Cardiac septum (tissue), 1 donor: ENCODE measurements around the gene PRDM8. TPM values are rescaled to one million over a fixed set of nuclear protein-coding genes. Genes with fewer than 3 reads are reported as not detected.

Experiments
- DNase-seq: peaks from one replicate; pipeline ENCODE4 v3.0.0-alpha.2; 2020; ENCODE audit warnings: low spot score
- intact Hi-C: fragments of 100-400 bp; cut with DNase I; formaldehyde crosslinking; loops from one replicate; pipeline ENCODE4 v1.14.0; 2022
- total RNA-seq: library from RNA; stranded (reverse); fragmentation: NEBNext Ultra II Directional; extraction: Animal tissue kit (Norgen Biotek cat#: 25700); gene quantifications from one replicate; pipeline ENCODE4 v1.2.1, GENCODE V29; 2021
- donor health status: DM: no; HTN: no; CAD: no.

Gene PRDM8
- total RNA-seq, 1 donor from 2014 or later = 1.6 TPM

- no peak for DNase-seq
- intact Hi-C loops = no loop called here
Observed at GRCh38 chr4:80182237-80182866, 15.0 kb upstream of the PRDM8 start.

GRCh38 chr4:80183250-80184052, 13.9 kb upstream of the PRDM8 start:
- intact Hi-C loops = loop anchor here (2.0 kb wide), 2 partner anchors 19 to 111 kb away; partner anchors contain the start of gene ANTXR2
- no peak for DNase-seq

DNA sequence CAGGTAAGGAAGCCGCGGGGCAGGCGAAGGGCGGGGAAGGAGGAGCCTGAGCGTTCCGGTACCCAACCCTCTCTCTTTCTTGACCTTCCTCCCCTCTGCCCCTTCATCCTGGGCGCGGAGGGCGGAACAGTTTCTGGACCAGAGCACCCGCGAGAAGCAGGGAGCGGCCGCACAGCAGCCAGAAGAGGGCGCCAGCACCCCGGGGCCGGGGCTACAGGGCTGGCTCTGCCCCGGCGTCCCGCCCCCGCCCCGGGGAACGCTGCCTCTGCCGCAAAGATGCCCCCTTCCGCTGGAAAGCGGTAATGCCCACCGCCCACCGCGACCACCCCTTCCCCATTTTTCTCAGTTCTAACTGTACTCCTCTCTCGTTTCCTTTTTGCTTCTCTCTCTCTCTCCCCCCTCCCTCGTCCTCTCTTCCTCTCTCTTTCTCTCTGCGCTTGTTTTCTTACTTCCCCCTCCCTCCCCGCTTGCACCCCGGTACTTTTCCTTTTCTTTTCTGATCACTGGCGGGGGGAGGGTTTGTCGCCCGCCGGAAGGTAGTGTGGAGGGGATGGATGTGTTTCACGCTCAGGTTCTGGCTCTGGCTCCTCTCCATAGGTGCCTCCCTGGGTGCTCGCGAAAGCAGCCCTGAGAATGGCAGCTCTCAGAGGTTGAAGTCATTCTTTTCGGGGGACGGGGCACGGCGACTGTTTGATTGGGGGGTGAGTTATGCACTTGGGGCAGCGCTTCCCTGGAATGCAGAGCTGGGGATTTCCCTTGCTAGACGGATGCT, 13.1 kb upstream of the PRDM8 start:
- peak; percentile 95 for DNase-seq
- intact Hi-C loops = loop anchor here (2.0 kb wide), 2 partner anchors 19 to 111 kb away; partner anchors contain the start of gene ANTXR2

DNA sequence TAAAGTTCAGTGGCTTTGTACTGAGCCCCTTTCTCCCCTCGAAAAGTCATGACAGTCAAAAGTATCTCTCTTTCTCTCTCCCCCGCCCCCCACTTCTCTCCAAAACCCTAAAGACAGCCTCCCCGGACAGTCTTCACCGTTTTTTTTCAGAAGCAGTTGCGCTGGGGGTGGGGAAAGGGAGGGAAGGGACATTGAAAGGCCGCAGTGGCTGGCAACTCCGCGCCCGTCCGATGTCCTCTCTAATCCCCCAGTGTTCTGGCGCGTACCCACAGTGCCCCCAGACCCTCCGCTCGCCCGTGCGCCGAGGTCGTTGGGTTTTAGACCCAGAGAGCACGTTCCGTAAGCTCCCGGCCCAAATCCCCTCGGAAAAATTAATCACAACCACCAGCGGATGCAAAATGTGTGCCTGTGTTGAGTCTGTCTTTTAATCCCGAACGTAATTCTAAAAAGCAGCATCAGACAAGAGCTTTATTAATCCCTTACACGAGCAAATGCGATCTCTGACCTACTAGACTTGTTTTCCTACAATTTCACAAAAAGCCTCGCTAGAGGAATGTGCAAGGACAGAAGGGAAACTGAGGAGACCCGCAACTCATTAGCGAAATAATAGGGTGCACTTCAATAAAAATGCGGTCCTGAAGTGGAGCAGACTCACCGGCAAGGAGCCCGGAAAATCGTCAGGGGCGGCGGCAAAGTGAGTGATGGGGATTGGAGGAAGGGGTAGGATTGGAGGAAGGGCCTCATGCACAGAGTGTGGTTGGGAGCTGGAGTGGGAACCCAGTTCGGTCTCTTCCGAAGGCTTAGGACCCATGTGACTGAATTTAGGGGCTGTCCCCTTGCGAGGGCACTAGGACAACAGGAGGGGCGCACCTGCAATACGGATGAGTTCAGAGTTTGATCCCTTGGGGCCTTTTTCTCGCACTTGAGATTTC, 12.2 kb upstream of the PRDM8 start:
- intact Hi-C loops = loop anchor here (2.0 kb wide), 2 partner anchors 18 to 112 kb away; partner anchors contain the start of gene ANTXR2
- DNase-seq = no peak

DNA sequence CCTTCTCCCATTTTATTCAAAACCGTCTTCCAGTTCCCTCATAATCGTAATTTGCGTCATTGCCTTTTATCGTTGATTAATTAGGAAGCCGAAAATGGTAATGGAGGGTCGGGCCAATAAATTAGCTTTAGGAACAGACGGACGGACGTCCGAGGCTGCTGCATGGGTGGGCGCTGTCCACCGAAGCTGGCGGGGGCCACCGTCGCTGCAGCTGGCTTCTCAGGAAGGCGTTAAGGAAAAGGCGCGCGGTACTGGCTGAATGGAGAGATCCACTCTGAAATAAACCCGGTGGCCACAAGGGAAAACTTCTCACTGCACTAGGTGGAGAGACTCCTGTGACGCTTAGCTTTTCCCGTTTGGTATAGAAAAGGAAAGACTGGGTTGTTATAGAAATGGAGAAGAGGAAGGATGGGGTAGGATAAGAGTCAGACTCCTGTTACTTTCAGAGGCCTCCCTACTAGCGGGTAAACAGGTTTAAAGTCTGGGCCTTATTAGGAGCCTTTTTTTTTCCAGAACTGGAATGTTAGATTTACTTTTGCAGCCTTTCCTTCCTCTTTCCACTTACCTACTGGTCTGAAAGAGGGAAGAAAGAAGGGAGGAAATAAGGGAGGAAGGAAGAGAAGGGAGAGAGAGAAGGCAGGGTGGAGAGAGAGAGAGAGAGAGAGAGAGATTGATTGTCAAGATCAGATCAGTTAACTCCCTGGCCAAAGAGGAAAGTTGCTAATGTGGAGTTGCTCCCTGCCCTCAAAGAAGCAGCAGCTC, 11.3 kb upstream of the PRDM8 start:
- no peak for DNase-seq
- intact Hi-C loops = loop anchor here (2.0 kb wide), 2 partner anchors 17 to 113 kb away; partner anchors contain the start of gene ANTXR2

- intact Hi-C loops = no loop called here
- no peak for DNase-seq
Observed at GRCh38 chr4:80186676-80187075, 10.6 kb upstream of the PRDM8 start.

- no peak for DNase-seq
- intact Hi-C loops = no loop called here
Observed at GRCh38 chr4:80187677-80188076, 9.6 kb upstream of the PRDM8 start.

- no peak for DNase-seq
- intact Hi-C loops = no loop called here
Observed at GRCh38 chr4:80188457-80188800, 8.9 kb upstream of the PRDM8 start.

DNA sequence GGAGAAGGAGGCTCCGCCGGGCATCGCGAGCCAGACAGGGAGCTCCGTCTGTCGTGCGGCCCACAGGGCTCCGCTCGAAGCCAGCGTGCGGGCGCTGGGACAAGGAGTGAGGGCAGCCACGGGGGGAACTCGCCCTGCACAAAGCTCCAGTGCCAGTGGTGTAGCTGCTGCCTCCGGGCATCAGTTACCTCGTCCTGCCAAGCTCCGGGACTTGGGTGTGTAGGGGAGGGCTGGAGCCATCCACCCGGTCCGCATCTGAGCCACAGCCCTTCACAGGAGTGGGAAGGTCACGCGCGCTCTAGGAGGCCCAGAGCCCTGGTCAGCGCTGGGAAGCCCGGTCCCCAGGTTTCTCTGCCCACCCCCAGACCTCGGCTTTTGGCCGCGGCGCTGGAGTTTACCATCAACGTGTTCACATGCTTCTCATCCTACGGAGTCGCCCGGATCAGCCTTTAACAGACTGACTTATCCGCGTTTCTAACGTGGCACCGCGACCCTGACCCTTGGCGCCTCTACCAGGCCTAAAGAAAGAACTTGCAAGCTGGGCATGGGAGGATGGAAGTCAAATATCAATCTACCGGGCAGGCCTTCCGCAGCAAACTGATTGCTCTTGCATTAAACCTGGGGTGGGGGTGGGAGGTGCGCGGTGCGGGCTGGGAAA, 8.4 kb upstream of the PRDM8 start:
- intact Hi-C loops = no loop called here

GRCh38 chr4:80189581-80189955, 7.7 kb upstream of the PRDM8 start:
- intact Hi-C loops = no loop called here
- DNase-seq = no peak

More for the DNA sequence above, 8.4 kb upstream of the PRDM8 start:
- DNase-seq = no peak

- intact Hi-C loops = no loop called here
- no peak for DNase-seq
Observed at GRCh38 chr4:80189956-80190677, 7.2 kb upstream of the PRDM8 start.

DNA sequence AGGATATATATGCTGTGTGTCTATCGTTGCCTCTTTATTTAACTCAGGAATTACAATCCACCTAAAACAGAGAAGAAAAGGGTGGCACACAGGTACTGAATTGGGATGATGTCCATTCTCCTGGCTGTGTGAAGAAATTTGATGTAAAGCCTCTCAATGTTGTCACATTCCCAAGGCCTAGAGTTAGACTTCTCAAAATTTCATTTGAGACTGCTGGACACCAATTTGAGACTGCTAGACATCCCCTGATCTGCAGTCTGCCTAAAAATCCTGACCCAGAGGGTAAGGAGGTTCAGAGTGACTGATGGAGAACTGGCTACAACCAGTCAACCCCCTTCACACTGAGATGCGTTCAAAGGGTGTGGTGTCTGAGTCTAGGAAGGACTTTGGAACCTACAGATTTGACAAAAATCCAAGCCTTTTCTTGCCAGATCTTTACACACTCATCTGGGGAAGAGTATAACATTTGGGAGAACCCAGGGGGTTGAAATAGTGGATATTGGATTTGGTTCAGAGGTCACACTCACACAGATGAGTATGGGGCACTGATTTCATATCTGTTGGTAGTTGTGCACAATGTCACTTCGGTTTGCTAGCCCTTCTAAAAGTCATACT, 4.9 kb upstream of the PRDM8 start:
- intact Hi-C loops = no loop called here

DNA sequence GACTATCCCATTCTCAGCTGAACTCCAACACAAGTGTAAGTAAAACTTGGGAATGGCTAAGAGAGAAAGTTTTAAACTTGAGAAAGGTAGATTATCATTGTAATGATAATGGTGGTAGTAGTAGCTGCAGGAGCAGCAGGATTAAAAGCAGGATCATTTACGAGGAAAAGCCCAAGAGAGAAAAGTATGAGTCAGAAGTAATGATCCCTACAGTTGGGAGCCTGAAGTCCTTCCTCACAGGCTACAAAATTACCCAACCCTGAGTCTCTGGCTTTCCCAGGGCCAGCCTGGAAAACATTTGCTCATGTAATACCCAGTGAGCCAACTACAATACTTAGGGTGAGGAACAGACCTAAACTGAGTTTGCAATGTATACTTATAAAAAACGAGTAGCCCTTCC, 4.4 kb upstream of the PRDM8 start:
- no peak for DNase-seq
- intact Hi-C loops = no loop called here

More for the DNA sequence above, 4.9 kb upstream of the PRDM8 start:
- no peak for DNase-seq

DNA sequence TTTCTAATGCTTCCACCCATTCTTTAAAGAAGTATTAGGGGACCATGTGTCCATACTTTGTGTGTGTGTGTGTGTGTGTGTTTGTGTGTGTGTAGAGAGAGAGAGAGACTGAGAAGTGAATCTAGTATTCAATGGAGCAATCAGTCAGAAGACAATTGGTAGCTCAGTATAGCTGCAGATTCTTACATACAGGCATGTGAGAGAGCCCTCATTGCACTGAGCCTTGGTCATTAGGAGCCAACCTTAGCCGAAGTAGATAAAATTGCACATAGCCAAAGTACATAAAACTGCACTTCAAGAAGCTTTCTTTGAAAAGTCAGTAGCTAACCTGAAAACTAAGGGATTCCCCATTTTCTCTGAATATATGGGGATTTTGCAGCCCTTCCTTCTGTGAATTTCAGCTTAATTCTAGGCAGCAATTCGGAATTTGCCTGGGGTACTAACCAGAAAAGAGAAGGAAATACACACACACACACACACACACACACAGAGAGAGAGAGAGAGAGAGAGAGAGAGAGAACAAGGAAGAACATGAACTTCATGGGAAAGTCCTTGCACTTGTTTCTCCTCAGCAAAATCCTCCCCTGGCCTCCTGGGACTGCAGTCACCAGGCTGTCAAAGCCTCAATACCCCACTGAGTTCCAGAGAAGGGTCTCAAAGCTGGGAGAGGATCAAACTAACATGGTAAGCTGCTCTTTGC, 1.7 kb upstream of the PRDM8 start:
- no peak for DNase-seq
- intact Hi-C loops = no loop called here

DNA sequence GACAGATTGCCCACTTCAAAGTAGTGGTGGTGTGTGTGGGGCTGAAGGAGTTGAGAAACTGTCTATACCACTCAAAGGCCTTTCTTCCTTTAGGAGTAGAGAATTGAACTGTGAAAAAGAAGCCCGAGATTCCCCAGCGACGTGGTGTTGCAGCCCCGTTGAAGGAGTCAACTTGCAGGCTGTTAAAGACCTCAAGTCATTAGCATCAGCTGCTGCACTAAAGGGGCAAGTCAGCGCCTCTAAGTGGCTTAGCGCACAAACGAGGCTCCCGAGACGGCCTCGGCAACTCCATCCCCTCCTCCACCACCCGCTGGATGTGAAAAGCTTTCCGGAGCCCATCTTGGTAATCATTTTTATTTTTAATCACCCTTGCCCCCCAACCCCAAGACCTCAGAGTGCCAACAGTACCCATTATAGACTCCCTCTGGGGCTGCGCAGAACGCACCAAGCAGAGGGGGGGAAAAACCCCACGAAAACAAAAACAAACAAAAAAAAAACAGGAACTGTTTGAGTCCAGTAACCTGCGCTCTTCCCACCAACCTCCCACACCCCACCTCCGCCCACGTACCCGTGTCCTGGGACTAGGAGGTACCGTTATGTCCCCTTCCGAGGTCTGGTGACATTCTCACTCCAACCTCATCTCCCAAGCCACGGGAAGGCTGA, 913 bp upstream of the PRDM8 start:
- intact Hi-C loops = no loop called here
- no peak for DNase-seq
